PC-3 (cell line): ENCODE results near the gene STOX2.

Experiments used
- EZH2 ChIP-seq: fragments of 300-600 bp; sonication (generic); IDR thresholded peaks from one replicate; pipeline ENCODE4 v1.6.1; 2017; ENCODE audit warnings: antibody characterized with exemption, mild to moderate bottlenecking, low read length; ENCODE audit not compliant: unreplicated experiment
- EZH2phosphoT487 ChIP-seq: fragments of 300-600 bp; sonication (generic); IDR thresholded peaks from 2 replicates; pipeline ENCODE4 v1.6.1; 2018; ENCODE audit warnings: mild to moderate bottlenecking, antibody characterized with exemption, low read length, borderline replicate concordance
- TF ChIP-seq, protein P1 (sequence below): fragments of 300-600 bp; sonication (generic); conservative IDR thresholded peaks from 2 replicates; pipeline ENCODE4 v1.5.1; 2017; ENCODE audit warnings: antibody characterized with exemption, low read depth, mild to moderate bottlenecking, low read length

DNA sequence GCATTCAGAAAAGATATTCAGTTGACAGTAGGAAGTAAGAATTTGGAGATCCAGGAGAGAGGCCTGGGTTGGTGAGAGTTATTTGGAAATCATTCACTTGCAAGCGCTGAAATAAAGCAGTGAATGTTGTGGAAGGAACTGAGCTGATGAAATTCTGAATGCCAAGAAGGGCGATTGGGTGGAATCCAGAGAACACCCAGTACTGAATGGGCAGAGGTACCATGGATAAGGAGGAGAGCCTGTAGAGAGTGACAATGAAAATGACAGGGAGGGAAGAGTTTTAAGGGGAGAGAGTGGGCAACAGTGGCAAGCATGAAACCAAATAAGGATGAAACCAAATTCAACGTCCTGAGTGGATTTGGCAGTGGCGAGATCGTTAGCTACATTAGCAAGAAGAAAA is 6.7 kb upstream of the STOX2 start:
- TF ChIP-seq, protein P1, sequence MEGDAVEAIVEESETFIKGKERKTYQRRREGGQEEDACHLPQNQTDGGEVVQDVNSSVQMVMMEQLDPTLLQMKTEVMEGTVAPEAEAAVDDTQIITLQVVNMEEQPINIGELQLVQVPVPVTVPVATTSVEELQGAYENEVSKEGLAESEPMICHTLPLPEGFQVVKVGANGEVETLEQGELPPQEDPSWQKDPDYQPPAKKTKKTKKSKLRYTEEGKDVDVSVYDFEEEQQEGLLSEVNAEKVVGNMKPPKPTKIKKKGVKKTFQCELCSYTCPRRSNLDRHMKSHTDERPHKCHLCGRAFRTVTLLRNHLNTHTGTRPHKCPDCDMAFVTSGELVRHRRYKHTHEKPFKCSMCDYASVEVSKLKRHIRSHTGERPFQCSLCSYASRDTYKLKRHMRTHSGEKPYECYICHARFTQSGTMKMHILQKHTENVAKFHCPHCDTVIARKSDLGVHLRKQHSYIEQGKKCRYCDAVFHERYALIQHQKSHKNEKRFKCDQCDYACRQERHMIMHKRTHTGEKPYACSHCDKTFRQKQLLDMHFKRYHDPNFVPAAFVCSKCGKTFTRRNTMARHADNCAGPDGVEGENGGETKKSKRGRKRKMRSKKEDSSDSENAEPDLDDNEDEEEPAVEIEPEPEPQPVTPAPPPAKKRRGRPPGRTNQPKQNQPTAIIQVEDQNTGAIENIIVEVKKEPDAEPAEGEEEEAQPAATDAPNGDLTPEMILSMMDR, result no peak
- TF ChIP-seq EZH2 (no peak), EZH2phosphoT487 (no peak)
